ENCODE data around the gene NOL4.

The NOL4 gene

DNA sequence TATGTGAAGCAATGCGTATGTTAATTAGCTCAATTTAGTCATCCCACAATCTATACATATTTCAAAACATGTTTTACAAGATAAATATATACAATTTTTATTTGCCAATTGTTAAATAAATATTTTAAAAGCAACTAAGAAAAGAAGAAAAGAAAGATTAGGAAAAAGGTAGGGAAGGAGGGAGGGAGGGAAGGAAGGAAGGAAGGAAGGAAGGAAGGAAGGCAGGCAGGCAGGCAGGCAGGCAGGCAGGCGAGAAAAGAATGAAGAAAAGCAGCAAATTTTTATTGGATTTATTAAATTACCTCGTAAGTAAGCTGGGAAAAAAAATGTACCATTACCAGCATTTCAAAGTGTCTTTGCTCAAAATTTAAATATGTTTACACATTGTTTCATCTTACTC lies 30.5 kb downstream of the NOL4 start:
- DNase-seq (ENCODE audit: low read depth in 2 of 2): no peak

DNA sequence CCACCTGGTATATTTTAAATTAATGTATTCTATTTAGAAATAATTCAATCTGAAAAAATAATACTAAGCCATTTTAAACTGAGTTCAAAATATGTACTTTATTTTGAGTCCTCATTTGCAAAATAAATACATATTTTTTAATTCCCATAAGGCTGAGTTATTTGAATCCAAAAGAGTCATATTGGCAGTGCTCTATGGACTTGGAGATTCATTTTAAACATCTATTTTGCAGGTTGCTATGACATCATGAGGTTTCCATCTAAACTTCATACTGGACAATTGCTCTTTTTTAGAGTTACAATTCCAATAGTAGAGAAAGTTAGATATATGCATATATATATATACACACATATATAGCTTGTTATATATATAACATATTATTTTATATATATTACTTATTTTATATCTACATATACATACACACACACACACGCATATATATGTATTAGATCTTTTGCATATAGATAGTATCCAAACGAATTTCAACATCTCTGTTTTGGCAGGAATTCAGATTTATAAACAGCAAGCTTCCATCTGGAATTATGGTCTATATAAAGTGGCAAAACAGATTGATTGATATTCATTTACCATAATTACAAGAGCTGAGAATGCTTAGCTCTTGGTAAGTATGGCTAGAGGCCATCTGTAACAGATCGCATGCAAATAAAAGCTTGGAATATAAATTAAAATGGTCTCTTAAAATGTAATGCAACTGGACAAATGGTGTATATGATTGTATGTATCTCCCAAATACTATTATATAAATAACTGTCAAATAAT lies 34.9 kb downstream of the NOL4 start:
- no peak for DNase-seq (ENCODE audit: low read depth in 2 of 2)
